HEK293T (cell line): ENCODE measurements around the gene ZHX3.

Source experiments
- ELF4 ChIP-seq: fragments of 450-650 bp; IDR thresholded peaks from 2 replicates; pipeline ENCODE4 v1.6.1; 2017; ENCODE audit warnings: antibody characterized with exemption
- SUZ12 ChIP-seq: fragments of 450-650 bp; IDR thresholded peaks from 2 replicates; pipeline ENCODE4 v1.6.1; 2016; ENCODE audit warnings: mild to moderate bottlenecking

DNA sequence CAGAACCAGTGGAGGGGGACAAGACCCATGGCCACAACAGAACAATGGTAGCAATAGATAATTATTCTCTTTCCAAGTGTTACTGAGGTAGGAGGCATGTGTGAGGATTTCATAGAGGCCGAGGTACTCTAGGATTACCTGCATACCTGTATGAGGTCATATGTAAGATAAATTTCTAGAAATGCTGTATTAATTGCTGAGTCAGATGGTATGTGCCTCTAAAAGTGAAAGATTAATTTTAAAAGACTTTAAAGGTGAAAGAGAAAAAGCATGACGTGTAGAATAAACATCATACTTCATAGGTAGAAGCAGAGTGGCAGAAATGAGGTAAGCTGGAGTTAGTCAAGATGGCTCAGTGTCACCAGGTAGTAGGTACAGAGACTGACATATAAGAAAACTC, 51.6 kb downstream of the ZHX3 start:
- TF ChIP-seq SUZ12 (no peak), ELF4 (no peak)
